ENCODE results near the gene RABGAP1L. TPM values are rescaled to one million over a fixed set of nuclear protein-coding genes. Genes with fewer than 3 reads are reported as not detected.

Gene RABGAP1L
- total RNA-seq, 1 donor from 2014 or later: 36.9 TPM

DNA sequence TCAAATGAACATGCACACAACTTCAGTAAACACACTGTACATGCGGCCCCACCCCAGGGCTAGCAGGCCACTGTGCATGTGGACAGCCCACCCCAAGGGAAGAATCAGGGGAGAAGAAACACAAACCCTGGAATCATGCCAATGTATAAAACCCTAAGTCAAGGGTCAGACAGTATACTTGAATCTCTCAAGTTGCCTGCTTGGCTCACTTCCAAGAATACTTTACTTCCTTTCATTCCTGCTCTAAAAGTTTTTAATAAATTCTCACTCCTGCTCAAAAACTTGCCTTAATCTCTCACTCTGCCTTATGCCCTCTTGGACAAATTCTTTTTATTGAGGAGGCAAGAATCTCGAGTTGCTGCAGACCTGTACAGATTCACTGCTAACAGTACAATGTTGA, 609.2 kb downstream of the RABGAP1L start:
- no peak overlapping the region for H3K27ac Mint-ChIP-seq

DNA sequence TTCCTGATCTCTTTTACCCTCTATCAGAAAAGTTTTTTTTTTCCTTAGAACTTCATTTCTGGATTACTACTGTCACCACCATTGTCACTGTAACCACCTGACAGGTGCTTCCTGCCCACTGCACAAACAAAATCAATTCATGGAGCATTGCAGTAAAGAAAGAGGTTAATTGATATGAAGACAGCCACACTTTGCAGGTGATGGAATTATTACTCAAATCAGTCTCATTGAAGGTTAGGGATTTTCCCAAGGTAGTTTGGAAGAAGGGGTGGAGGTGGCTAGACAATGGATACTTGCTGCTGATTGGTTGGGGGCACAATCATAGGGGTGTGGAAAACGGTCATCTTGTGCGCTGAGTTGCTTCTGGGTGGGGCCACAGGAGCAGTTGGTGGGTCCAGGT, 609.6 kb downstream of the RABGAP1L start:
- H3K4me3 Mint-ChIP-seq: no peak overlapping the region
- H3K27me3 Mint-ChIP-seq: no peaks in the 10 kb centered on the region
- no peak for DNase-seq
- intact Hi-C loops (cut with micrococcal nuclease): no loop called here
- no peaks in the 10 kb centered on the region for H3K36me3 Mint-ChIP-seq (ENCODE audit: low read depth)
- peaks cover 8% of the 10 kb centered on the region for H3K4me1 Mint-ChIP-seq
- no peak overlapping the region for H3K27ac Mint-ChIP-seq
- no peaks in the 10 kb centered on the region for H3K9me3 Mint-ChIP-seq

More for the DNA sequence above, 609.2 kb downstream of the RABGAP1L start:
- H3K4me1 Mint-ChIP-seq: peaks cover 8% of the 10 kb centered on the region
- no peaks in the 10 kb centered on the region for H3K36me3 Mint-ChIP-seq (ENCODE audit: low read depth)
- no peak for DNase-seq
- intact Hi-C loops (cut with micrococcal nuclease): no loop called here
- H3K9me3 Mint-ChIP-seq: no peaks in the 10 kb centered on the region
- H3K27me3 Mint-ChIP-seq: no peaks in the 10 kb centered on the region
- no peak overlapping the region for H3K4me3 Mint-ChIP-seq

DNA sequence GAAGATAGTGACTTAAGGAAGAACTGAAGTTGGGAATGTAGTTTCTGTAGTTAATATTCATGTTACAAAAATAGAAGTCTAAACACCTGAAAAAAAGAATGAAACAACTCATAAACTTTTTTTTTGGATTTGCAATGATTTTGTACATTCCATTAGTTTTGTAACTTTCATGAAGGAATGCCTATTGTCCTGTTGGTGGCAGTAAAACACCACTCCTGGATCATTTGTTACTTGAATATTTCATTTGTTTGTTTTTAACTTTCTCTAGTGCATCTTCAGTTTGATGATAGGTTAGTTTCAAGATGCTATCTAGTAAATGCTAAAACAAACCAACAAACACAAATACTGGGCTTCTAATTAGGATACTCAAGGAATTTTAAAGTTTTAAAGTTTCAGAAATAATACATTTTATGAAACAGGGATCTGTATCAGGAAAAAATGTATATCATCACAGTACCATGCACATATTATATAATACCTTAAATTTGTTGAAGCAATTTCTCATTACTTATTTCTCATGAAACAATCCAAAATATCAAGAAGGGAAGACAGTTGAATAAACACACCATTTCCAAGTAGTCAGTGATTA, 610.7 kb downstream of the RABGAP1L start:
- peak; percentile 75 for DNase-seq
- intact Hi-C loops (cut with micrococcal nuclease): loop anchor here (1.0 to 5.0 kb wide), 3 partner anchors 213 to 357 kb away; no protein-coding TSS in a partner anchor
- H3K27me3 Mint-ChIP-seq: no peaks in the 10 kb centered on the region
- no peaks in the 10 kb centered on the region for H3K36me3 Mint-ChIP-seq (ENCODE audit: low read depth)
- peaks cover 8% of the 10 kb centered on the region for H3K4me1 Mint-ChIP-seq
- H3K4me3 Mint-ChIP-seq: no peak overlapping the region
- no peak overlapping the region for H3K27ac Mint-ChIP-seq
- H3K9me3 Mint-ChIP-seq: no peaks in the 10 kb centered on the region

DNA sequence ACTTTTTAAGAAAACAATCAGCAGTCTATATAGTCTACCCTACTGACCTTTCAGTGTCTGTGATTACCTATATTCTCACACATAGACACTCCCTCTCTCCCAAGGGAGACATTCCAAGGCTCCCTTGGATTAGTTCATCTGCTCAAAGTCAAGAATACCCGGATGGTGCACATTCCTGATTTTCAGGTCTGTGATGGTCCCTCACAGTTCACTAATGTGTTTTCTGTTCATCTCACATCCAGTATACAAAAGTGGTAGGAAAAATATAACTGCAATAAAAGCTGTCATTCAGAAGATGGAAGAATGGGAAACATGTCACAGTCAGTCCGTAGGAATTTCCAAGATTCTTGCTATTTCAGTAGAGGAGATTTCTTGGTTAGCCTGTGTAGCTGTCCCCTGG, 616.3 kb downstream of the RABGAP1L start:
- no peak for DNase-seq
- no peak overlapping the region for H3K27ac Mint-ChIP-seq
- intact Hi-C loops (cut with micrococcal nuclease): no loop called here
- H3K36me3 Mint-ChIP-seq (ENCODE audit: low read depth): no peaks in the 10 kb centered on the region
- H3K9me3 Mint-ChIP-seq: no peaks in the 10 kb centered on the region
- H3K4me3 Mint-ChIP-seq: no peak overlapping the region
- peaks cover 3% of the 10 kb centered on the region for H3K4me1 Mint-ChIP-seq
- no peaks in the 10 kb centered on the region for H3K27me3 Mint-ChIP-seq

DNA sequence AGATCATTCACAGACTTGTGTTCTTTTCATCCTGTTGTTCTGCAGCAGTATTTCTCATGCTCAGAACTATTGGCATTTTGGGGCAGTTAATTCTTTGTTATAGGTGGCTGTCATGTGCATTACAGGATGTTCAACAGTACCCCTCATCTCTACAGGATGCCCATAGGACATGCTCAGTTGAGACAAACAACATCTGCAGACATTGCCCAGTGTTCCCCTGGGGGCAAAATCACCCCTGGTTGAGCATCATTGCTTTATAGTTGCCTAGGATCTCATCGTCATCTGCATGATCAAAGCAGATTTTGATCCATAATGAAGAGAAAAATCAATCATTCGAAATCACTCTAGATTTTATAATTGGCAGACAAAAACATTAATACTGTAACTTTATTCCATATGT, 617.9 kb downstream of the RABGAP1L start:
- peaks cover under 1% of the 10 kb centered on the region for H3K9me3 Mint-ChIP-seq
- no peak for DNase-seq
- H3K4me3 Mint-ChIP-seq: no peak overlapping the region
- intact Hi-C loops (cut with micrococcal nuclease): no loop called here
- peaks cover 3% of the 10 kb centered on the region for H3K4me1 Mint-ChIP-seq
- H3K36me3 Mint-ChIP-seq (ENCODE audit: low read depth): no peaks in the 10 kb centered on the region
- H3K27me3 Mint-ChIP-seq: no peaks in the 10 kb centered on the region
- no peak overlapping the region for H3K27ac Mint-ChIP-seq

DNA sequence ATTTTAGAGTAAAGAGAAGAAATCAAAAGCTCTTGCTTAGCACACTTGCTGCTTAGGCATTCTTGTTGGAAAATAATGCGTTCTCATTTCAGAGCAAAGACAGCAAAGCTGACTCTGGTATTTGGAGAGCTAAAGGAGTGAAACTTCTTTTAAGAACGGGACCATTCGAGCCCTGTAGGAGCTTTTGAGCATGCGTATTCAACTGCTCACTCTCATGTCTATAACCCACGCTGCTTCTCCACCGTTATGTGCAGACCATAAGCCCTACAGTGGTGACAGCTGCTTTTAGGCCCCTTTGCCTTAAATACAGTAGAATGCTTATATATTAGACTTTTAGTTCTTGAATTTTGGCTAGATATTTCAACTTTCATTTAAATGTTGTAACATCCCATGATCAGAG, 626.2 kb downstream of the RABGAP1L start:
- no peak for DNase-seq
- Mint-ChIP-seq H3K27ac (no peak overlapping the region), H3K9me3 (peaks cover 4% of the 10 kb centered on the region), H3K4me3 (no peak overlapping the region), H3K4me1 (peaks cover 5% of the 10 kb centered on the region), H3K36me3 (ENCODE audit: low read depth) (no peaks in the 10 kb centered on the region), H3K27me3 (no peaks in the 10 kb centered on the region)
- intact Hi-C loops (cut with micrococcal nuclease): no loop called here

DNA sequence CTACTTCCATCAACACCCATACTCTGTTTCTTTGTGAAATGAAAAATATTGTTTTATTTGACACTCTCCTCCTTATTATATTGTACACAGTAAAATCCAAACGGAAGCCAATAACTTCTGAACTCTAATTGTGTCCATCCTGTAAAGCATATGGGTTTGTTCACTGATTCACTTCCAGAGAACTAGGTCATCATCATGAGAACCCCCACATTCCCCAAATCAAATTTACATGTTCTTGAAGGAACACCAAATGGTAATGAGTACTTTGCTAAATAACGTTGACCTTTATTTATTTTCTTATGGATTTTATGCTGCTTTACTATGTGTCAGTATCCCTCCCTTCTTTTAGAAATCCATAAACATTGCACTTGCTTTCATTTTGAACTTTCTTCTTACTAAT, 627.0 kb downstream of the RABGAP1L start:
- peaks cover 4% of the 10 kb centered on the region for H3K9me3 Mint-ChIP-seq
- H3K27ac Mint-ChIP-seq: no peak overlapping the region
- intact Hi-C loops (cut with micrococcal nuclease): no loop called here
- H3K4me1 Mint-ChIP-seq: peaks cover 5% of the 10 kb centered on the region
- H3K36me3 Mint-ChIP-seq (ENCODE audit: low read depth): no peaks in the 10 kb centered on the region
- no peak overlapping the region for H3K4me3 Mint-ChIP-seq
- no peaks in the 10 kb centered on the region for H3K27me3 Mint-ChIP-seq
- no peak for DNase-seq

DNA sequence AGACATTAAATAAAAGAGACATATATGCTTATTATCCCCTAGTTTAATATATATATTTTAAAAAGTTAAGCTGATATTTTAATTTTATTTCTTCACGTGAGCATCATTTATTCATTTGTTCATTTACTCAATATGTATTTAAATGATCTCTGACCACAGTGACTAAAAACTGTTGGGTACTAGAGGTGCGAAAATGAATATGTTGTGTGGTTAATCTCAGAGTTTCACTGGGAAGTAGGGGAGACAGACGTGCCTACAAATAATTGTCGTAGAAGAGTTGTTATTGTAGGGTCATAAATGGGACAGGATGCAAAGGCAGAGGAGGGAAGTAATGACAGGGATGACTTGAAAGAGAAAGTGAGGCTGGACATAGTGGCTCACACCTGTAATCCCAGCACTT, 627.4 kb downstream of the RABGAP1L start:
- Mint-ChIP-seq H3K4me3 (no peak overlapping the region), H3K36me3 (ENCODE audit: low read depth) (no peaks in the 10 kb centered on the region), H3K9me3 (peaks cover 4% of the 10 kb centered on the region), H3K4me1 (peaks cover 7% of the 10 kb centered on the region), H3K27ac (no peak overlapping the region), H3K27me3 (no peaks in the 10 kb centered on the region)
- no peak for DNase-seq
- intact Hi-C loops (cut with micrococcal nuclease): no loop called here

DNA sequence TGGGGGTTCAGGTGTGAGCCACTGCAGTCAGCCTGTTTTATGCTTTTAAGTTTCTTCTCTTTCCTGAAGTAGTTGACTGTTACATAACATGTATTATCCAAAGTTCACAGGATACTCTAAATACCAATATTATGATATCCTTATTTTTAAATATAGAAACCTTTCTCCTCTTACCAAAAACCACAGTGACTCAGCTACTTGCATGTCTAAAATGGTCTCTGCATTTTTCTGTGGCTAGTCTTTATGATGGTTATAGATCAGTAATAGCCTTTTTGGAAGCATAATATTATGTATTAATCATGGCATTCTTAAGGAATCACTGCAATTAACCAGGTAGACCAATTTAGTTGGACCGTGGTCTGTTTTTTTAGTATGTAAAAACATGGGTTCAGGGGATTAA, 629.7 kb downstream of the RABGAP1L start:
- Mint-ChIP-seq H3K27ac (no peak overlapping the region), H3K27me3 (no peaks in the 10 kb centered on the region), H3K36me3 (ENCODE audit: low read depth) (no peaks in the 10 kb centered on the region), H3K4me1 (peaks cover 7% of the 10 kb centered on the region), H3K9me3 (no peaks in the 10 kb centered on the region), H3K4me3 (no peak overlapping the region)
- intact Hi-C loops (cut with micrococcal nuclease): no loop called here
- no peak for DNase-seq

DNA sequence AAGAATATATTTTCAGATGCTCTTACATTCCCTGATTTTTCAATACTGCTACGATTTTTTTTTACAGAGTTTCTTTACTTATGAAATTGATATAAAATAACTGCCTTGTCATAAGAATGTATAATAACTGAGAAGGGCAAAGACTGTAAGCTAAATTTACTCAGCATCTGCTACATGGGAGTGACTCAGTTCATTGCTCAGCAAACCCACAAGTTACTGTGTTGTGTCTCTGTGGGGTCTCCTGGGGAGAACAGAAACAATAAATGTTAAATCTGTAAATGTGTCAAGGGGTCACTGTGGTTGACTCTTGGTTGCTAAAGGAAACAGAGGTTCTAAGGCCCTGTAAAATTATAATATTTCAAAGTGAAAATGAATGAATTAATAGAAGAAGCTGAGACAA, 630.1 kb downstream of the RABGAP1L start:
- intact Hi-C loops (cut with micrococcal nuclease): no loop called here
- H3K4me1 Mint-ChIP-seq: peaks cover 7% of the 10 kb centered on the region
- no peaks in the 10 kb centered on the region for H3K27me3 Mint-ChIP-seq
- H3K9me3 Mint-ChIP-seq: no peaks in the 10 kb centered on the region
- DNase-seq: no peak
- H3K4me3 Mint-ChIP-seq: no peak overlapping the region
- no peaks in the 10 kb centered on the region for H3K36me3 Mint-ChIP-seq (ENCODE audit: low read depth)
- H3K27ac Mint-ChIP-seq: no peak overlapping the region

DNA sequence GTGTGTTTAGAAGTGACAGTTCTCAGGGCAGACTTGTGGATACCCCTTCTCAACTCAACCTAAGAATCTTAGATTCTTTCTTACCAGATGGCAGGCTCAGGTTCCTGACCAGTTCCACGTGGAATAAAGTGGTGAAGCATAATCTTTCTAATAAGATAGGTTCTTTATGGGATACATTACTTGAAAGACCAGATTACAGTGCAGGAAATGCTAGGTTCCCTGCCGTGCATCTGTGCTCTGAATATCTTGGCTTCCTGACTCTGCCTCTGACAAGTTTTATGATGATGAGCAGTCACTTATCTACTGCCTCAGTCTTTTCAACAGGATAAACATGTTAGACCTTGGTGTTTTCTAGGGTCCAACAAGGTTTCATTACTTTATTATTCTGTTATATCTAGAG, 632.5 kb downstream of the RABGAP1L start:
- no peaks in the 10 kb centered on the region for H3K36me3 Mint-ChIP-seq (ENCODE audit: low read depth)
- no peak overlapping the region for H3K4me3 Mint-ChIP-seq
- no peaks in the 10 kb centered on the region for H3K27me3 Mint-ChIP-seq
- H3K27ac Mint-ChIP-seq: no peak overlapping the region
- no peaks in the 10 kb centered on the region for H3K9me3 Mint-ChIP-seq
- H3K4me1 Mint-ChIP-seq: peaks cover 7% of the 10 kb centered on the region
- intact Hi-C loops (cut with micrococcal nuclease): no loop called here
- no peak for DNase-seq

DNA sequence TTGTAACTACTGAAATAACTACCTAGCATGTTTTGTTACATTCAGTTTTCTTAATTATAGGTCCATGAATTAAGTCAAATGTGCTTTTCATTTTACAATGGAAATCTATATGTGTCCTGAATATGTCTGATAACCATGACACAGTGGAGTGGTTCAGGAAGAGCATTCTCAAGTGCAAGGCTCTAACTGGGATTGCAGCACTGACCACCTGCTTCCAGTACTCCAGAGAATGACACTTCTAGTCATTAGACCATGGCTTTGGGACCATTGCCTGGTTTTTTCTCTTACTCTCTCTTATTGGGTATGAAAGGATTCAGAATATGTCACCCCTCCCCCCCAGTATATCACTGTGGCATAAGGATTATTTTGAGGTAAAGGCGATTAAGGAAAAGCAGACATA, 635.5 kb downstream of the RABGAP1L start:
- no peaks in the 10 kb centered on the region for H3K9me3 Mint-ChIP-seq
- H3K4me1 Mint-ChIP-seq: peaks cover 6% of the 10 kb centered on the region
- H3K27me3 Mint-ChIP-seq: no peaks in the 10 kb centered on the region
- no peak overlapping the region for H3K27ac Mint-ChIP-seq
- intact Hi-C loops (cut with micrococcal nuclease): no loop called here
- no peak for DNase-seq
- no peaks in the 10 kb centered on the region for H3K36me3 Mint-ChIP-seq (ENCODE audit: low read depth)
- no peak overlapping the region for H3K4me3 Mint-ChIP-seq

DNA sequence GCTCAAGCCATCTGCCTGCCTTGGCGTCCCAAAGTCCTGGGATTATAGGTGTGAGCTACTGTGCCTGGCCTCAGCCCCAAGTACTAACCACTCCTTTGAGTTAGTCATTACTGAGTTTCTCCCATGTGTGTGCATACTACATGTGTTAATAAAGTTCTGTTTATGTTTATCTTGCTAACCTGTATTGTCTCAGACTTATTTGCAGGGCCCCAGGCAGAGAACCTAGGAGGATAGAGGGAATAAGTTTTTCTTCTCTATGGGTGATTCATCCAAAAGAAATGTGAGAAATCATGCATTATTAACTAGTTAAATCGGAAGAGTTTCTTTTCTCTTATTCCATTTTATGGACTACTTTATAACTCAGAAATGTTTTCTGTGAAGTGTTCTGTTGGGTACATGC, 636.5 kb downstream of the RABGAP1L start:
- Mint-ChIP-seq H3K36me3 (ENCODE audit: low read depth) (no peaks in the 10 kb centered on the region), H3K4me1 (peaks cover 6% of the 10 kb centered on the region), H3K27ac (no peak overlapping the region), H3K27me3 (no peaks in the 10 kb centered on the region), H3K4me3 (no peak overlapping the region), H3K9me3 (no peaks in the 10 kb centered on the region)
- intact Hi-C loops (cut with micrococcal nuclease): no loop called here
- DNase-seq: no peak

DNA sequence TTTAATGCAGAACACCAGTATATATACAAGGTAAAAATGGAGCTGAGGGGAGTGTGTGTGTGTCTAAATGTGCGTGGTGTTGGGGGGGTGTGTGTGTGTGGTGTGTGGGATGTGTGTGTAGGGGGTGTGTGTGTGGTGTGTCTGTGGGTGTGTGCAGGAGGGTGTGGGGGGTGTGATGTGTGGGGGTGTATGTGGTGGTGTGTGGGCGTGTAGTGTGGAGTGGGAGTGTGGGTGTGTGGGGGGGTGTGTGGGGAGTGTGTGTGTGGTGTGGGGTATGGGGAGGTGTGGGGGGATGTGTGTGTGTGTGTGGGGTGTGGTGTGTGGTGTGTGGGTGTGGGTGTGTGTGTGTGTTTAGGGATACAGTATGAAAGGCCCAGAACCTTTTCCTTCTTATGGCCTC, 638.1 kb downstream of the RABGAP1L start:
- no peak overlapping the region for H3K4me3 Mint-ChIP-seq
- DNase-seq: no peak
- no peaks in the 10 kb centered on the region for H3K27me3 Mint-ChIP-seq
- H3K4me1 Mint-ChIP-seq: peaks cover 7% of the 10 kb centered on the region
- H3K27ac Mint-ChIP-seq: peak overlapping the region; percentile 73
- H3K36me3 Mint-ChIP-seq (ENCODE audit: low read depth): no peaks in the 10 kb centered on the region
- intact Hi-C loops (cut with micrococcal nuclease): no loop called here
- H3K9me3 Mint-ChIP-seq: no peaks in the 10 kb centered on the region

DNA sequence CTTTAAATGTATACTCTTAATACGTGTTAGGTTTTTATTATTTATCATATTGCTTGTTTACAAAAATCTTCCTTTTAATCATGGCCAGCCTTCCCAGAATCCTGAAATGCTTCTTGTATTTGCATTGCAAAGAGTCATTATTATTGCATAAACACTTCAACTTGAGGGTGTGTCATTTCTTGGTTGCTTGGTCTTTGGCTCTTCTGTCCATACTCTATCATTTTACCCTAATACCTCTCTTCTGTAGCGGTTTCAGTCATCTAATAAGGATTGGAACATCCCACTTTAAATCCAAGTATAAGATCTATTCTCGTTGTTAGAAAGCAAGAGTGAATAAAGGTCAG, 639.8 kb downstream of the RABGAP1L start:
- Mint-ChIP-seq H3K9me3 (no peaks in the 10 kb centered on the region), H3K27ac (no peak overlapping the region), H3K4me1 (peaks cover 11% of the 10 kb centered on the region), H3K36me3 (ENCODE audit: low read depth) (no peaks in the 10 kb centered on the region), H3K27me3 (no peaks in the 10 kb centered on the region), H3K4me3 (no peak overlapping the region)
- no peak for DNase-seq
- intact Hi-C loops (cut with micrococcal nuclease): loop anchor here (1.0 kb wide), 2 partner anchors 166 to 200 kb away; partner anchors contain the start of gene CACYBP

Data from activated CD4-positive, alpha-beta T cell treated with anti-CD3 and anti-CD28 coated beads, Interleukin-2, amount 10 ng/mL, durations not matched to agents 24 days and 14 days (primary cell).